ENCODE measurements around the gene PPP1R9A. TPM values are rescaled to one million over a fixed set of nuclear protein-coding genes. Genes with fewer than 3 reads are reported as not detected.

The PPP1R9A gene
- total and polyA plus RNA-seq, 2 donors: 1.4 to 2.2 TPM

- Histone ChIP-seq H3K27me3 (ENCODE audit: control insufficient read depth in 2 of 2, insufficient read depth in 1 of 2, low read length in 1 of 2) (no peaks in the 10 kb centered on the region), H3K36me3 (ENCODE audit: control insufficient read depth in 2 of 2, insufficient read depth in 2 of 2, low read length in 1 of 2) (no peaks in the 10 kb centered on the region)
- WGBS: 94% methylated on average over 2 of the region's 2 CpGs
Observed at GRCh38 chr7:95276114-95276513, 368.7 kb downstream of the PPP1R9A start.

GRCh38 chr7:95279417-95279816, 372.0 kb downstream of the PPP1R9A start:
- no peaks in the 10 kb centered on the region for H3K36me3 ChIP-seq (ENCODE audit: control insufficient read depth in 2 of 2, insufficient read depth in 2 of 2, low read length in 1 of 2)
- no peak overlapping the region for H3K4me3 ChIP-seq (ENCODE audit: low read length in 2 of 2)
- H3K9me3 ChIP-seq (ENCODE audit: control insufficient read depth in 2 of 2, insufficient read depth in 1 of 2, low read length in 1 of 2): no peaks in the 10 kb centered on the region
- 93% methylated on average over 2 of the region's 2 CpGs for WGBS
- H3K4me1 ChIP-seq (ENCODE audit: control insufficient read depth in 2 of 2, insufficient read depth in 2 of 2, low read length in 2 of 2): no peaks in the 10 kb centered on the region
- no peaks in the 10 kb centered on the region for H3K27me3 ChIP-seq (ENCODE audit: control insufficient read depth in 2 of 2, insufficient read depth in 1 of 2, low read length in 1 of 2)
- no peak overlapping the region for H3K27ac ChIP-seq (ENCODE audit: low read depth in 1 of 2, low read length in 1 of 2)
- no peak for DNase-seq (ENCODE audit: low read depth in 6 of 9, low spot score in 9 of 9)

More at GRCh38 chr7:95276114-95276513, 368.7 kb downstream of the PPP1R9A start:
- Histone ChIP-seq H3K9me3 (ENCODE audit: control insufficient read depth in 2 of 2, insufficient read depth in 1 of 2, low read length in 1 of 2) (no peaks in the 10 kb centered on the region), H3K4me1 (ENCODE audit: control insufficient read depth in 2 of 2, insufficient read depth in 2 of 2, low read length in 2 of 2) (no peaks in the 10 kb centered on the region), H3K4me3 (ENCODE audit: low read length in 2 of 2) (no peak overlapping the region), H3K27ac (ENCODE audit: low read depth in 1 of 2, low read length in 1 of 2) (no peak overlapping the region)
- no peak for DNase-seq (ENCODE audit: low read depth in 6 of 9, low spot score in 9 of 9)

GRCh38 chr7:95286096-95286495, 378.7 kb downstream of the PPP1R9A start:
- Histone ChIP-seq H3K27me3 (ENCODE audit: control insufficient read depth in 2 of 2, insufficient read depth in 1 of 2, low read length in 1 of 2) (no peaks in the 10 kb centered on the region), H3K9me3 (ENCODE audit: control insufficient read depth in 2 of 2, insufficient read depth in 1 of 2, low read length in 1 of 2) (no peaks in the 10 kb centered on the region), H3K27ac (ENCODE audit: low read depth in 1 of 2, low read length in 1 of 2) (no peak overlapping the region), H3K36me3 (ENCODE audit: control insufficient read depth in 2 of 2, insufficient read depth in 2 of 2, low read length in 1 of 2) (no peaks in the 10 kb centered on the region), H3K4me3 (ENCODE audit: low read length in 2 of 2) (no peak overlapping the region), H3K4me1 (ENCODE audit: control insufficient read depth in 2 of 2, insufficient read depth in 2 of 2, low read length in 2 of 2) (no peaks in the 10 kb centered on the region)
- DNase-seq (ENCODE audit: low read depth in 6 of 9, low spot score in 9 of 9): no peak
- WGBS: 89% methylated on average over 2 of the region's 2 CpGs

GRCh38 chr7:95290166-95290830, 382.9 kb downstream of the PPP1R9A start:
- Histone ChIP-seq H3K4me3 (ENCODE audit: low read length in 2 of 2) (no peak overlapping the region), H3K4me1 (ENCODE audit: control insufficient read depth in 2 of 2, insufficient read depth in 2 of 2, low read length in 2 of 2) (no peaks in the 10 kb centered on the region), H3K27me3 (ENCODE audit: control insufficient read depth in 2 of 2, insufficient read depth in 1 of 2, low read length in 1 of 2) (no peaks in the 10 kb centered on the region), H3K9me3 (ENCODE audit: control insufficient read depth in 2 of 2, insufficient read depth in 1 of 2, low read length in 1 of 2) (no peaks in the 10 kb centered on the region), H3K36me3 (ENCODE audit: control insufficient read depth in 2 of 2, insufficient read depth in 2 of 2, low read length in 1 of 2) (no peaks in the 10 kb centered on the region), H3K27ac (ENCODE audit: low read depth in 1 of 2, low read length in 1 of 2) (no peak overlapping the region)
- no peak for DNase-seq (ENCODE audit: low read depth in 6 of 9, low spot score in 9 of 9)
- 97% methylated on average over 7 of the region's 7 CpGs for WGBS

GRCh38 chr7:95295397-95295796, 388.0 kb downstream of the PPP1R9A start:
- Histone ChIP-seq H3K4me1 (ENCODE audit: control insufficient read depth in 2 of 2, insufficient read depth in 2 of 2, low read length in 2 of 2) (no peaks in the 10 kb centered on the region), H3K27ac (ENCODE audit: low read depth in 1 of 2, low read length in 1 of 2) (no peak overlapping the region)

GRCh38 chr7:95296456-95296855, 389.1 kb downstream of the PPP1R9A start:
- no peak for DNase-seq (ENCODE audit: low read depth in 6 of 9, low spot score in 9 of 9)
- Histone ChIP-seq H3K36me3 (ENCODE audit: control insufficient read depth in 2 of 2, insufficient read depth in 2 of 2, low read length in 1 of 2) (no peaks in the 10 kb centered on the region), H3K9me3 (ENCODE audit: control insufficient read depth in 2 of 2, insufficient read depth in 1 of 2, low read length in 1 of 2) (no peaks in the 10 kb centered on the region), H3K4me3 (ENCODE audit: low read length in 2 of 2) (no peak overlapping the region), H3K4me1 (ENCODE audit: control insufficient read depth in 2 of 2, insufficient read depth in 2 of 2, low read length in 2 of 2) (no peaks in the 10 kb centered on the region), H3K27ac (ENCODE audit: low read depth in 1 of 2, low read length in 1 of 2) (no peak overlapping the region), H3K27me3 (ENCODE audit: control insufficient read depth in 2 of 2, insufficient read depth in 1 of 2, low read length in 1 of 2) (no peaks in the 10 kb centered on the region)
- 95% methylated on average over 6 of the region's 6 CpGs for WGBS

More at GRCh38 chr7:95295397-95295796, 388.0 kb downstream of the PPP1R9A start:
- no peak overlapping the region for H3K4me3 ChIP-seq (ENCODE audit: low read length in 2 of 2)
- DNase-seq (ENCODE audit: low read depth in 6 of 9, low spot score in 9 of 9): no peak
- H3K27me3 ChIP-seq (ENCODE audit: control insufficient read depth in 2 of 2, insufficient read depth in 1 of 2, low read length in 1 of 2): no peaks in the 10 kb centered on the region
- H3K36me3 ChIP-seq (ENCODE audit: control insufficient read depth in 2 of 2, insufficient read depth in 2 of 2, low read length in 1 of 2): no peaks in the 10 kb centered on the region
- no peaks in the 10 kb centered on the region for H3K9me3 ChIP-seq (ENCODE audit: control insufficient read depth in 2 of 2, insufficient read depth in 1 of 2, low read length in 1 of 2)

GRCh38 chr7:95297041-95297440, 389.6 kb downstream of the PPP1R9A start:
- H3K9me3 ChIP-seq (ENCODE audit: control insufficient read depth in 2 of 2, insufficient read depth in 1 of 2, low read length in 1 of 2): no peaks in the 10 kb centered on the region
- H3K4me1 ChIP-seq (ENCODE audit: control insufficient read depth in 2 of 2, insufficient read depth in 2 of 2, low read length in 2 of 2): no peaks in the 10 kb centered on the region
- no peak for DNase-seq (ENCODE audit: low read depth in 6 of 9, low spot score in 9 of 9)
- no peak overlapping the region for H3K4me3 ChIP-seq (ENCODE audit: low read length in 2 of 2)
- H3K36me3 ChIP-seq (ENCODE audit: control insufficient read depth in 2 of 2, insufficient read depth in 2 of 2, low read length in 1 of 2): no peaks in the 10 kb centered on the region
- WGBS: 89% methylated on average over 1 of the region's 1 CpG
- H3K27ac ChIP-seq (ENCODE audit: low read depth in 1 of 2, low read length in 1 of 2): no peak overlapping the region
- H3K27me3 ChIP-seq (ENCODE audit: control insufficient read depth in 2 of 2, insufficient read depth in 1 of 2, low read length in 1 of 2): no peaks in the 10 kb centered on the region

- no peak for DNase-seq (ENCODE audit: low read depth in 6 of 9, low spot score in 9 of 9)
- H3K4me3 ChIP-seq (ENCODE audit: low read length in 2 of 2): no peak overlapping the region
- H3K36me3 ChIP-seq (ENCODE audit: control insufficient read depth in 2 of 2, insufficient read depth in 2 of 2, low read length in 1 of 2): no peaks in the 10 kb centered on the region
- no peaks in the 10 kb centered on the region for H3K4me1 ChIP-seq (ENCODE audit: control insufficient read depth in 2 of 2, insufficient read depth in 2 of 2, low read length in 2 of 2)
- WGBS: 94% methylated on average over 3 of the region's 3 CpGs
- H3K9me3 ChIP-seq (ENCODE audit: control insufficient read depth in 2 of 2, insufficient read depth in 1 of 2, low read length in 1 of 2): no peaks in the 10 kb centered on the region
- no peaks in the 10 kb centered on the region for H3K27me3 ChIP-seq (ENCODE audit: control insufficient read depth in 2 of 2, insufficient read depth in 1 of 2, low read length in 1 of 2)
- no peak overlapping the region for H3K27ac ChIP-seq (ENCODE audit: low read depth in 1 of 2, low read length in 1 of 2)
Observed at GRCh38 chr7:95298091-95298490, 390.7 kb downstream of the PPP1R9A start.

- Histone ChIP-seq H3K9me3 (ENCODE audit: control insufficient read depth in 2 of 2, insufficient read depth in 1 of 2, low read length in 1 of 2) (no peaks in the 10 kb centered on the region), H3K4me3 (ENCODE audit: low read length in 2 of 2) (no peak overlapping the region), H3K27ac (ENCODE audit: low read depth in 1 of 2, low read length in 1 of 2) (no peak overlapping the region), H3K36me3 (ENCODE audit: control insufficient read depth in 2 of 2, insufficient read depth in 2 of 2, low read length in 1 of 2) (no peaks in the 10 kb centered on the region), H3K27me3 (ENCODE audit: control insufficient read depth in 2 of 2, insufficient read depth in 1 of 2, low read length in 1 of 2) (no peaks in the 10 kb centered on the region), H3K4me1 (ENCODE audit: control insufficient read depth in 2 of 2, insufficient read depth in 2 of 2, low read length in 2 of 2) (no peaks in the 10 kb centered on the region)
- no peak for DNase-seq (ENCODE audit: low read depth in 6 of 9, low spot score in 9 of 9)
- WGBS: 92% methylated on average over 9 of the region's 9 CpGs
Observed at GRCh38 chr7:95303013-95303905, 395.9 kb downstream of the PPP1R9A start.

Data from thymus (tissue), 11 donors.